ENCODE results near the gene CDH23.

The CDH23 gene

DNA sequence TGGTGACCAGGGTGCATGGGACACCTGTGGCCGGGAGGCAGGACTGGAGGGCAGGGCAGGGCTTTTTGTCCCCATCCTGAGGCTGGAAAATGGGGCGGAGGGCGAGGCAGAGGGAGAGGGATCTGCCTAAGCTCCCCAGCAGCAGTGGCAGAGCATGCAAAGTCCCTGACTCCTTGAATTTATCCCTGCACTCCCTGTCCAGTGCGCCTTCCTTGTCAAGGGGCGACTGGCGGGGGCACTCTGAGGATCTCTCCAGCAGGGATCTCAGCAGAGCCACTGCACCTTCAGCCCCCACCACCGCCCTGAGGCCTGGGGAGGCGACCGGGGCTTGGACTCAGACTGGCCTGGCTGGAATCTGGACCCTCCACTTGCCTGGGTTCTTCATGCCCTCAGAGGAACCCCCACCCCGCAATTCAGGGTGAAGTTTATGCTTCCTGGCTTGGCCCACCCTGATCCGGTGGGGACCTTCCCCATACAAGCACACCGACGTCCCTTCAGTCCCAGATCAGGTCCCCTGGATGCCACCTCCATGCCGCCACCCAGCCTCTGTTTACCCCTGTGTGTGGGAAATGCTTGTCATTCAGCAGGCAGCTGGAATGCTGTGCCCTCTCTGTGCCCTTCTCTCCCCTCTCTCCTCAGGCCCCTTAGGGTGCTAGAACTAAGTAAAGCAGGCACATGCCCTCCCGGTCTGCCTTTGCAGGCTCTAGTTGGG is 46.3 kb downstream of the CDH23 start:
- TF ChIP-seq, protein P1, sequence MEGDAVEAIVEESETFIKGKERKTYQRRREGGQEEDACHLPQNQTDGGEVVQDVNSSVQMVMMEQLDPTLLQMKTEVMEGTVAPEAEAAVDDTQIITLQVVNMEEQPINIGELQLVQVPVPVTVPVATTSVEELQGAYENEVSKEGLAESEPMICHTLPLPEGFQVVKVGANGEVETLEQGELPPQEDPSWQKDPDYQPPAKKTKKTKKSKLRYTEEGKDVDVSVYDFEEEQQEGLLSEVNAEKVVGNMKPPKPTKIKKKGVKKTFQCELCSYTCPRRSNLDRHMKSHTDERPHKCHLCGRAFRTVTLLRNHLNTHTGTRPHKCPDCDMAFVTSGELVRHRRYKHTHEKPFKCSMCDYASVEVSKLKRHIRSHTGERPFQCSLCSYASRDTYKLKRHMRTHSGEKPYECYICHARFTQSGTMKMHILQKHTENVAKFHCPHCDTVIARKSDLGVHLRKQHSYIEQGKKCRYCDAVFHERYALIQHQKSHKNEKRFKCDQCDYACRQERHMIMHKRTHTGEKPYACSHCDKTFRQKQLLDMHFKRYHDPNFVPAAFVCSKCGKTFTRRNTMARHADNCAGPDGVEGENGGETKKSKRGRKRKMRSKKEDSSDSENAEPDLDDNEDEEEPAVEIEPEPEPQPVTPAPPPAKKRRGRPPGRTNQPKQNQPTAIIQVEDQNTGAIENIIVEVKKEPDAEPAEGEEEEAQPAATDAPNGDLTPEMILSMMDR (IDR thresholded peaks at IDR 0.05; ENCODE audit: insufficient read depth, low read depth, low read length, missing control alignments) = no peak
- H3K4me3 ChIP-seq (ENCODE audit: low read length) = no peak overlapping the region

DNA sequence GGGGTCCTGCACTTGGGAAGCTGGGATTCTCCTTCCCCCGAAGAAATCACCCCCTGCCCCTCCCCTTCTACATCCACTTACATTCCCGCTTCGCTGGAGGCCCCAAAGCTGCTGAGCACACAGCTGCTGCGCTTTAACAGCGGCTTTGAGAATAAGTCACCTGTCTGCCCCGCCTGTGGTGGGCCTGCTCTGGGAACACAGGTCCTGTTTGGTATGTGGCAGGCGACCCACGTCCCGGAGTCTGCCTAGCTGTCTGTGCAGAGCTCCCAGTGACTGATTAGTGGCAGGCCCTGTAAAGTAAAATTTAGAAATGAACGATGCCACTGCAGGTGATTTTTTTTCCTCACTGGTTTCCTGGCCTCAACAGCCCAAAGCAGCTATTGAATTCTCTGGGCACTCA is 47.0 kb downstream of the CDH23 start:
- no peak for DNase-seq (ENCODE audit: low read depth)
- H3K4me3 ChIP-seq (ENCODE audit: low read length) = no peak overlapping the region
- TF ChIP-seq, protein P1 (IDR thresholded peaks at IDR 0.05; ENCODE audit: insufficient read depth, low read depth, low read length, missing control alignments) = no peak

More for the DNA sequence above, 46.3 kb downstream of the CDH23 start:
- DNase-seq (ENCODE audit: low read depth) = no peak

DNA sequence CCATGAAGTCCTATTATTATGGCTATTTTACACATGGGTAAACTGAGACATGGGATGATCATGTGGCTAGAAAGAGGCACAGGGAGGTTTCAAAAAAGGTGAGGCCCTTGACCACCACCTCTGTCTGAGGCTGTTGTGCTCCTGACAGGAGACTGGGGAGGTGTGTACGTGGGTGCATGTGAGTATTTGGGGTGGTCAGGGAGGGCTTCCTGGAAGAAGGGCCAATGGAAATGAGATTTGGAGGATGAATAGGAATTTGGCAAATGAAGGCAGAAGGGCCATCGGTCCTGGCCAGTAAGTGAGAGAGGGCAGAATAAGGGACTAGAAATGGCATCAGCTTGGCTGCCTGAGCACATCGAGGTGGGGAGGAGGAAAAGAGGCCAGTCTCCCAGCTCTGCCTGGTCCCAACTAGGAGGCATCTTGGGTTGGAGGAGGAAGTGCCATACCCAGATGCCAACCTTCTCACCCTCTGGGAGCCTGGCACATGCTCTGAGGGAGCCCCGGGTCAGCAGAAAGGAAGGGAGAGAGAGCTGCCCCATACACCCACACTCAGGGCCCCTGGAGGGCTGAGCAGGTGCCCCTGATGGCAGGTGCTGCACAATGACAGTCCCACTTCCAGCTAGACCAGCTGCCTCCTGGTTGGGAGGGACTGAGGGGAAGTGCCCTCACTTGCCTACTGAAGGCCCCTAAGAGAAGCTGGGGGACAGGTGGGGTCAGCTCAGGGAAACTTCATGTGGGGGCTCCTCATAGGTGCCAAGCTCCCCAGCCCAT is 47.7 kb downstream of the CDH23 start:
- TF ChIP-seq, protein P1 (IDR thresholded peaks at IDR 0.05; ENCODE audit: insufficient read depth, low read depth, low read length, missing control alignments) = no peak
- no peak overlapping the region for H3K4me3 ChIP-seq (ENCODE audit: low read length)
- no peak for DNase-seq (ENCODE audit: low read depth)

DNA sequence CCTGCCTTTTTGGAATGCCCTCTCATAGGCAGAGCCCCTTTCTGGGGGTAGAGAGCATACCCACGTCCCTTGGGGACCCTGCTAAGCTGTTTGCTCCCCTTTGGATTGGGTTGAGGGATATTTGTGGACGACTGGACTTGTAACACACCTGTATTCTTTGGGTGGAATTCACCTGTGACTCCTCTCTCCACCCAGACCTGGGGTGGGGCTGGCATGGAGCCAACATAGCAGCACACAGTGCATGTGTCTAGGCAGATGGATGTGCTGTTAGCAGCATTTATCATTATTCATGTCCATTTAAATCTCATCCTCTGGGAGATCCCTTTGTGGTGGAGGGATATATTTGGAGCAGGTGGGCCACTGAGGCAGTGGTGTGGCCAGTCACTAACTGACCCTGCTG is 51.0 kb downstream of the CDH23 start:
- peak; percentile 12 for DNase-seq (ENCODE audit: low read depth)
- no peak overlapping the region for H3K4me3 ChIP-seq (ENCODE audit: low read length)
- TF ChIP-seq, protein P1 (IDR thresholded peaks at IDR 0.05; ENCODE audit: insufficient read depth, low read depth, low read length, missing control alignments) = no peak

DNA sequence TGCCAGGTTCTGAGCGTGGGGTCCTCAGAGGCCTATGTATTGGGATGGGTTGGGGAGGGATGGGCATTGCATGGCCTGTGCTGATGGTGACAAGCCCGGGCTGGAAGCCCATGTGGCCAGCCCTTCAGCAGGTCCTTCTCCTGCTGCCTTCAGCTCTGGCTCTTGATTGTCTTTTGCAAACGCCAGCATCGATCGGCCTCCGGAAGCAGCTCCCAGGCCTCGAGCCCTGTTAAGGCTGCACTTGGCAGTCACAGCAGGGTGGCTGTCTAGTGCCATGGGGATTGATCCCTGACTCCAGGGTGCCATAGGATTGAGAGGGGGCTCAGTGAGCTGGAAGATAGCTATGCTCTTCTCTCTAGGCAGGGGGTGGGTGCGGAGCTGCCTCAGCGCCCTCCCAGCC is 51.4 kb downstream of the CDH23 start:
- H3K4me3 ChIP-seq (ENCODE audit: low read length) = no peak overlapping the region
- no peak for DNase-seq (ENCODE audit: low read depth)
- TF ChIP-seq, protein P1 (IDR thresholded peaks at IDR 0.05; ENCODE audit: insufficient read depth, low read depth, low read length, missing control alignments) = no peak

DNA sequence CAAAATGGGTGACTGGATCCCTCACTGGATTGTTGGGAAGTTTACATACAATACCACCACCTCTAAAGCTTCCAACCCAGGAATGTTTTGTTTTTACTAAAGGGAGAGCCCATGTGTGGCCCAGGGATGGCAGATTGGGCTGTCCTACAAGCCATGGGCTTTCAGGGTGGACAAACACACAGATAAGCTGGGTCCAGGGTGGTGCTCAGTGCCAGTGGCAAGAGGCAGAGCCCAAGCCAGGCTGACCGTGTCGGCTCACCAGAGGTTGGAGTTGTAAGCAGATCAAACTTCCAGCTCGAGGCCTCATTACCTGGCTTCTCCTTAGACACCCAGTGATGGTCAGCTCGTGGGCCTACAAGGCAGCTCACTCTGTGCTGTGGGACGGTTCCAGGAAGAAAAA is 52.3 kb downstream of the CDH23 start:
- DNase-seq (ENCODE audit: low read depth) = no peak
- TF ChIP-seq, protein P1 (IDR thresholded peaks at IDR 0.05; ENCODE audit: insufficient read depth, low read depth, low read length, missing control alignments) = no peak

More for the DNA sequence above, 52.3 kb downstream of the CDH23 start:
- no peak overlapping the region for H3K4me3 ChIP-seq (ENCODE audit: low read length)

All from epithelial cell of esophagus (primary cell).